ENCODE results near the gene MYL3.

DNA sequence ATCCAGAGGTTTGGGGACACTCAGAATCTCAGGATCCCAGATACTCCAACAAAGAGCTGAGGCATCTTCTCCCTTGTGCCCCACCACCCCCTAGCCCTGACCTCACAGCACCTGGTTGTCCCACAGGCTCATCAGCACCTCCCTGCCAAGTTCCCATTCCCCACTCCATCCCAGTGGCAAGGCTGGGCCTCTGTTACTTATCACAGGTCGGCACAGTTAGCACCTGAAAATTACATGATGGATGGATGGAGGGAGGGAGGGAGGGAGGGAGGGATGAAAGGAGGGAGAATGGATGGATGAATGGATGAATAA is 12.8 kb downstream of the MYL3 start:
- no peak for TF ChIP-seq POLR2A (IDR thresholded peaks at IDR 0.05)
- TF ChIP-seq, protein P1, sequence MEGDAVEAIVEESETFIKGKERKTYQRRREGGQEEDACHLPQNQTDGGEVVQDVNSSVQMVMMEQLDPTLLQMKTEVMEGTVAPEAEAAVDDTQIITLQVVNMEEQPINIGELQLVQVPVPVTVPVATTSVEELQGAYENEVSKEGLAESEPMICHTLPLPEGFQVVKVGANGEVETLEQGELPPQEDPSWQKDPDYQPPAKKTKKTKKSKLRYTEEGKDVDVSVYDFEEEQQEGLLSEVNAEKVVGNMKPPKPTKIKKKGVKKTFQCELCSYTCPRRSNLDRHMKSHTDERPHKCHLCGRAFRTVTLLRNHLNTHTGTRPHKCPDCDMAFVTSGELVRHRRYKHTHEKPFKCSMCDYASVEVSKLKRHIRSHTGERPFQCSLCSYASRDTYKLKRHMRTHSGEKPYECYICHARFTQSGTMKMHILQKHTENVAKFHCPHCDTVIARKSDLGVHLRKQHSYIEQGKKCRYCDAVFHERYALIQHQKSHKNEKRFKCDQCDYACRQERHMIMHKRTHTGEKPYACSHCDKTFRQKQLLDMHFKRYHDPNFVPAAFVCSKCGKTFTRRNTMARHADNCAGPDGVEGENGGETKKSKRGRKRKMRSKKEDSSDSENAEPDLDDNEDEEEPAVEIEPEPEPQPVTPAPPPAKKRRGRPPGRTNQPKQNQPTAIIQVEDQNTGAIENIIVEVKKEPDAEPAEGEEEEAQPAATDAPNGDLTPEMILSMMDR (IDR thresholded peaks at IDR 0.05), result no peak
